Endodermal cell (in vitro differentiated cells): ENCODE data around the gene ARHGEF6. TPM values are rescaled to one million over a fixed set of nuclear protein-coding genes. Genes with fewer than 3 reads are reported as not detected.

Source experiments
- DNase-seq: peaks from one replicate; pipeline ENCODE4 v3.0.0-alpha.2; 2017
- H3K27ac ChIP-seq: 2 replicates; pipeline ENCODE4 v1.5.1; 2013; ENCODE audit warnings: mild to moderate bottlenecking, low read depth, low read length, moderate library complexity
- H3K27me3 ChIP-seq: 2 replicates; pipeline ENCODE4 v1.6.1; 2013; ENCODE audit warnings: mild to moderate bottlenecking, low read length, moderate library complexity; ENCODE audit not compliant: insufficient read depth, control insufficient read depth, poor library complexity, severe bottlenecking
- H3K36me3 ChIP-seq: 2 replicates; pipeline ENCODE4 v1.7.0; 2013; ENCODE audit warnings: mild to moderate bottlenecking, low read length, moderate library complexity; ENCODE audit not compliant: control insufficient read depth, insufficient read depth
- H3K4me1 ChIP-seq: one replicate; pipeline ENCODE4 v1.7.0; 2013; ENCODE audit warnings: low read length; ENCODE audit not compliant: control insufficient read depth, insufficient read depth
- H3K4me3 ChIP-seq: 2 replicates; pipeline ENCODE4 v1.5.1; 2013; ENCODE audit warnings: mild to moderate bottlenecking, low read length, moderate library complexity
- H3K9ac ChIP-seq: 2 replicates; pipeline ENCODE4 v1.6.1; 2013; ENCODE audit warnings: mild to moderate bottlenecking, low read length, moderate library complexity; ENCODE audit not compliant: poor library complexity, severe bottlenecking; ENCODE audit errors: extremely low read depth
- H3K9me3 ChIP-seq: 2 replicates; pipeline ENCODE4 v1.6.1; 2013; ENCODE audit warnings: mild to moderate bottlenecking, low read length, moderate library complexity; ENCODE audit not compliant: control insufficient read depth
- H3K27ac Mint-ChIP-seq: 2 replicates; pipeline ENCODE4 v1.8.0; 2020; ENCODE audit warnings: mixed read lengths
- H3K27me3 Mint-ChIP-seq: 2 replicates; pipeline ENCODE4 v1.8.0; 2021; ENCODE audit warnings: mild to moderate bottlenecking, mixed read lengths; ENCODE audit not compliant: insufficient read depth
- H3K36me3 Mint-ChIP-seq: 2 replicates; pipeline ENCODE4 v1.8.0; 2020; ENCODE audit warnings: low read depth, mixed read lengths
- H3K4me1 Mint-ChIP-seq: 2 replicates; pipeline ENCODE4 v1.8.0; 2020; ENCODE audit warnings: mixed read lengths
- H3K4me3 Mint-ChIP-seq: 2 replicates; pipeline ENCODE4 v1.8.0; 2020; ENCODE audit warnings: mild to moderate bottlenecking, moderate library complexity, mixed read lengths
- H3K9me3 Mint-ChIP-seq: 2 replicates; pipeline ENCODE4 v1.8.0; 2020; ENCODE audit warnings: mild to moderate bottlenecking, mixed read lengths
- WGBS, 2 experiments: methylation state at CpG; one replicate each; pipeline versions ENCODE4 v1.1.5 to v1.1.7; 2013; ENCODE audit warnings: missing lambda C conversion rate in 2 of 2, mixed read lengths in 1 of 2; ENCODE audit not compliant: insufficient coverage in 1 of 2, insufficient read length in 1 of 2; 5-methylcytosine and 5-hydroxymethylcytosine counted together
- total RNA-seq, 2 donors: library from RNA; stranded (reverse); fragmentation: NEBNext Ultra II Directional in 1 of 2; extraction: Animal tissue kit (Norgen Biotek cat#: 25700) in 1 of 2; gene quantifications; 2 replicates in 1 of 2; 3 replicates in 1 of 2; pipeline ENCODE4 v1.2.1, GENCODE V29; 2021
- TF ChIP-seq, protein P1 (sequence below): fragments of 200-600 bp; sonication (generic); conservative IDR thresholded peaks from 2 replicates; pipeline ENCODE4 v1.5.0; 2021; ENCODE audit warnings: antibody characterized with exemption, mild to moderate bottlenecking

Gene ARHGEF6
- total RNA-seq, 2 donors from 2014 or later, result 1.8 to 2.7 TPM

DNA sequence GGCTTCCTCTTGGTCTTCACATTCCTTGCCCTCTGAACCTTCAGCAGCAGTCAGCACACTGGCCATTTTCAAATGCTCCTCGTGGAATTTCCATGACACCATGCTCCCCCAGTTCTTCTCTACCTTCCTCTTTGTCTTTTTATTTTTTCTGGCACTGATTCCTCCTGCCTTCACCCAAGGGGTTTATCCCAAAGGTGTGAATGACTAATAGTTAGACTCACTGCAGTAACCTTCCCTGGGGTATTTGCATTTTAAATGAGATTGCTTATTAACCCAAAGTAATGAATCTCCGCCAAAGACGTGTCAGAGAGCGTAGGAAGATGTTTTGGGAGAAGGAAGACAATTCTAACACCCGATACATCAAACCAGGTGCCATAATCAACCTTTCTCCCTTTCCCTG is 96.6 kb downstream of the ARHGEF6 start:
- Mint-ChIP-seq H3K4me1 (peaks cover under 1% of the 10 kb centered on the region), H3K4me3 (no peak overlapping the region), H3K27me3 (no peaks in the 10 kb centered on the region), H3K27ac (no peak overlapping the region), H3K9me3 (peaks cover 10% of the 10 kb centered on the region), H3K36me3 (no peaks in the 10 kb centered on the region)
- Histone ChIP-seq H3K27ac (no peak overlapping the region), H3K9me3 (no peaks in the 10 kb centered on the region), H3K36me3 (no peaks in the 10 kb centered on the region), H3K9ac (no peak overlapping the region), H3K27me3 (no peaks in the 10 kb centered on the region), H3K4me1 (no peaks in the 10 kb centered on the region), H3K4me3 (no peak overlapping the region)
- no peak for DNase-seq
- 91 to 100% methylated on average over 1 to 2 of the region's 5 CpGs for WGBS, 2 experiments
- TF ChIP-seq, protein P1, sequence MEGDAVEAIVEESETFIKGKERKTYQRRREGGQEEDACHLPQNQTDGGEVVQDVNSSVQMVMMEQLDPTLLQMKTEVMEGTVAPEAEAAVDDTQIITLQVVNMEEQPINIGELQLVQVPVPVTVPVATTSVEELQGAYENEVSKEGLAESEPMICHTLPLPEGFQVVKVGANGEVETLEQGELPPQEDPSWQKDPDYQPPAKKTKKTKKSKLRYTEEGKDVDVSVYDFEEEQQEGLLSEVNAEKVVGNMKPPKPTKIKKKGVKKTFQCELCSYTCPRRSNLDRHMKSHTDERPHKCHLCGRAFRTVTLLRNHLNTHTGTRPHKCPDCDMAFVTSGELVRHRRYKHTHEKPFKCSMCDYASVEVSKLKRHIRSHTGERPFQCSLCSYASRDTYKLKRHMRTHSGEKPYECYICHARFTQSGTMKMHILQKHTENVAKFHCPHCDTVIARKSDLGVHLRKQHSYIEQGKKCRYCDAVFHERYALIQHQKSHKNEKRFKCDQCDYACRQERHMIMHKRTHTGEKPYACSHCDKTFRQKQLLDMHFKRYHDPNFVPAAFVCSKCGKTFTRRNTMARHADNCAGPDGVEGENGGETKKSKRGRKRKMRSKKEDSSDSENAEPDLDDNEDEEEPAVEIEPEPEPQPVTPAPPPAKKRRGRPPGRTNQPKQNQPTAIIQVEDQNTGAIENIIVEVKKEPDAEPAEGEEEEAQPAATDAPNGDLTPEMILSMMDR, result no peak

DNA sequence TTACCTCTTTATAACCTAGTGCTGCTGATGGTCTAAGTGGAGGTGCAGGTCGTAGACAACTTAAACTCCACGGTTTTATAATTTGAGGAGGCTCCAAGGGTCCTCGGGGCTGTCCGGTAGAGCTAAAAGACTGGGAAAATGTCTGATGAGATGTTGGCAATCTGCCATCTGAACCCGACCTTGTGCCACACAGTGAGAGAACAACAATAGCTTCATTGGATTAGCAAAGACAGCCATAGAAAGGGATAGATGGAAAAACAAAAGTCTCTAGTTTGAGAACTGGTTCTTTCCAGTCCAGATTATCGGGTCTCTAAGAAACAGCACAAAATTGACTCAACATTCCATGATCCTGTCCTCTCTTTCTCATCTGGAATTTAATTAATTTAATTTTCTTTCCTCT is 101.2 kb downstream of the ARHGEF6 start:
- no peak for DNase-seq
- Mint-ChIP-seq H3K9me3 (peaks cover 21% of the 10 kb centered on the region), H3K27me3 (no peaks in the 10 kb centered on the region), H3K36me3 (no peaks in the 10 kb centered on the region), H3K4me3 (no peak overlapping the region), H3K27ac (no peak overlapping the region), H3K4me1 (no peaks in the 10 kb centered on the region)
- no peaks in the 10 kb centered on the region for H3K4me1 ChIP-seq
- no peaks in the 10 kb centered on the region for H3K27me3 ChIP-seq
- no peak overlapping the region for H3K27ac ChIP-seq
- no peaks in the 10 kb centered on the region for H3K9me3 ChIP-seq
- TF ChIP-seq, protein P1, result no peak
- 86 to 100% methylated on average over 3 to 6 of the region's 6 CpGs for WGBS, 2 experiments
- no peak overlapping the region for H3K4me3 ChIP-seq
- no peak overlapping the region for H3K9ac ChIP-seq
- no peaks in the 10 kb centered on the region for H3K36me3 ChIP-seq

DNA sequence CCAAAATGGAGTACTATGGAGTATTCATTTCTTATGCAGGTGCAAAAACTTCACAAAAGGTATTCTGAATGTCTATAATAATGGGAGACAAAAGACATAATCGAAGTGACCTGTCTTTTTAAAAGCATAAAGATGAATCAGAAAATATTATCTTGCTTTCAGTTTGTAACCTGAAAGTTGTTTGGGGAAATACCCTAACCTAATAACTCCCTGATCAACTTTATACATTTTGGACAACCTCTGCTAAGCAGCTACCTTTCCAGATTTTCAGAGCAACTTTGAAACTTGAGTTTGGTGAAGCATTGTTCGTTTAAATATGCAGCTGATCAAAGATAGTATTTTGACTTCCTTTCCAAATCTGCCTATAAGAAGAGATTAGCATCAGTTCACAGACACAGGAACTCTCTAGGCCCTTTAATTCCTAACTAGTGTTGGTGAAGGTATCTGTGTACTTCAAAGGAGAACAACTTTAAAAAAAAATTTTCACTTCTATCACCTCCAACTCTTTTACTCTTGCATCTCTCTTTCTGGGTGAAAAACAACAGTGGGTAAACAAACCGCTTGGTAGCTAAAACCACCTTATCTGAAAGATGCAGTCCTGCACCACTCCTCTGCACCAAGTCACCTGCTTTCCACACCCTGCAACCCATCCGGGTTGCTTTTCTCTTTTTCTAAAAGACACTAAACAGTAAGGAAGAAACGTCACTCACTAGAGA is 106.3 kb downstream of the ARHGEF6 start:
- no peak overlapping the region for H3K27ac ChIP-seq
- no peaks in the 10 kb centered on the region for H3K27me3 ChIP-seq
- Mint-ChIP-seq H3K9me3 (peaks cover 45% of the 10 kb centered on the region), H3K36me3 (no peaks in the 10 kb centered on the region), H3K4me3 (no peak overlapping the region), H3K4me1 (no peaks in the 10 kb centered on the region), H3K27me3 (no peaks in the 10 kb centered on the region), H3K27ac (no peak overlapping the region)
- no peaks in the 10 kb centered on the region for H3K9me3 ChIP-seq
- TF ChIP-seq, protein P1, result no peak
- no peaks in the 10 kb centered on the region for H3K4me1 ChIP-seq
- DNase-seq, result no peak
- H3K36me3 ChIP-seq, result no peaks in the 10 kb centered on the region
- no peak overlapping the region for H3K4me3 ChIP-seq
- WGBS, 2 experiments, result 82 to 86% methylated on average over 2 to 4 of the region's 5 CpGs
- H3K9ac ChIP-seq, result no peak overlapping the region
